HG03045 (cell line): ENCODE measurements around the gene UBE2K.
"Not testable (repeated sequence)": the region's sequence is repeated elsewhere in the genome, so short reads cannot be mapped to it uniquely, and the experiment has no call there.

Source experiments
- ATAC-seq: cut with Tn5 transposase; IDR thresholded peaks from one replicate; pipeline ENCODE4 v1.9.1; 2021; ENCODE audit warnings: mild to moderate bottlenecking, moderate library complexity; ENCODE audit not compliant: unreplicated experiment

UBE2K gene

GRCh38 chr4:39721788-39722187 is 23.9 kb downstream of the UBE2K start:
- ATAC-seq = no peak

DNA sequence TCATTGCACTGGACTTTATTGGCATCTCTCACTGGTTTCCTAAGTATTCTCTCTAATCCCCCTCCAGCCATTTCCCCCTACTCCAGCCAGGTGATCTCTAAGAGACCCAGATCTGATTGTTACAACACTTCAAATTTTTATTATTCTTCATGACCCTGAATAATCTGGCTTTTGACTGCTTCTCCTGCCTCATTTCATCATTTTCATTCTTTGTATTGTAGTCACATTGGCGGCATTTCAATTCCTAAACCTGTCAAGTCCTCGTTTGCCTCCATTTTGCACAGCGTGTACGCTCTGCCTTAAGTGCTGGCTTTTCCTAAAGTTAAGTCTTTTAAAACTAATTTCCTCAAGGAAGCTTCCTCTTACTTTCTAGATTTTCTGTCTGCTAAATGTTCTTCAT is 31.6 kb downstream of the UBE2K start:
- no peak for ATAC-seq

DNA sequence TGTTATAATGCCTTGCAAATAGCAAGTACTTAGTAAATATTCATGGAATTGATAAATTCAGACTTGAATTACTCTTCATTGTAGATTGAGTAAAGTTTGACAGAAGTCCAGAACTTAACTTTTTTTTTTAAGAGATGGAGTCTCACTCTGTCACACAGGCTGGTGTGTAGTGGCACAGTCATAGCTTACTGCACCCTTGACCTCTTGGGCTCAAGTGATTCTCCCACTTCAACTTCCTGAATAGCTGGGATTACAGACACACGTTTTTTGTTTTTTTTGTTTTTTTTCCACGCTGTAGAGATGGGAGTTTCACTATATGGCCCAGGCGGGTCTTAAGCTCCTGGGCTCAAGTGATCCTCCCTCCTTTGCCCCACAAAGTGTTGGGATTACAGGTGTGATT is 32.1 kb downstream of the UBE2K start:
- ATAC-seq = no peak

- ATAC-seq = no peak
Observed at GRCh38 chr4:39731908-39732307, 34.0 kb downstream of the UBE2K start.

DNA sequence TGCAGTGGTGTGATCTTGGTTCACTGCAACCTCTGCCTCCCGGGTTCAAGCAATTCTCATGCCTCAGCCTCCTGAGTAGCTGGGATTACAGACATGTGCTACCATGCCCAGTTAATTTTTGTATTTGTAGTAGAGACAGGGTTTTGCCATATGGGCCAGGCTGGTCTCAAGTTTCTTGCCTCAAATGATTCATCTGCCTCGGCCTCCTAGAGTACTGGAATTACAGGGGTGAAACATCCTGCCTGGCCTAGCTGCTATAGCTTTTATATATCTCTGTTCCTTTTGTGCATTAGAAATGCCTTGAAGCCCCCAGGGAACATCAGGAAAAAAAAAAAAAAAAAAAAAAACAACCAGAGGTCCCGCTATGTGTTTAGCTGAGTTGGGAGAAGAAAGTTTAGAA is 34.8 kb downstream of the UBE2K start:
- no peak for ATAC-seq

GRCh38 chr4:39739591-39739990 is 41.7 kb downstream of the UBE2K start:
- not testable (repeated sequence) for ATAC-seq

DNA sequence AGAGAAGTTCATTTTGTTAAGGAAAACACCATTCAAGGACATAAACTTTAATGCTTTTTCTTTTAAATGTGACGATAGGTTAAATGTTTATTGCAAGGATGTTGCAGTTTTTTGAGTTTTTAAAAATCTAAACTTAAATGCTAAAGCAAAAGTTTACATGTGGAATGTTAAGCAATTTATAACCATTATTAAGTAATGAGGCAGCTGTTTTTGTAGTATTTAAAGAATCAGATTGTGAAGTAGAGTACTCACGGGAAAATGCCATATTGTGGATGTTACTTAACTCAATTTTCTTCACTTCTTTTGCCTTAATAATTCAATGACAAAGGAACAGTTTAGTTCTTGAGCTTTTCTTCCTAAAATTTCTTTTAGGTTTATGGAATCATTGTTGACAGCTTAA is 43.5 kb downstream of the UBE2K start:
- ATAC-seq = no peak

DNA sequence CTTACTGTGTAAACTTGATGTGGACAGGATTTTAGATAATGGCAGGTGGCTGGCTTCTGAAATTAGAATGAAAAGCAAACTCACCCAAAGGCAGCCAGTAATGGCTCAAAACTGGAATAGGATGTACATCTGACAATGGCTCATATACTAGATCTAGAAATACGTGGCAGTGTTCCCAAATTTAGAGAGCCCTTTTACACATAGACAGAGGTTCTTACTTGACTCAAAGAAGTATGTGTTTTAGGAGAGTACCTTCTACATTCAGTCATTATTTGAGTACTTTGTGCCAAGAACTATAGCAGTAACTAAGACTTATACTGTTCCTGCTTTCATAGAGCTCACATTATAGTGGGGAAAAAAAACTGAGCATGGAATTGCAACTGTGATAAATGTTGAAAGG is 48.0 kb downstream of the UBE2K start:
- no peak for ATAC-seq

DNA sequence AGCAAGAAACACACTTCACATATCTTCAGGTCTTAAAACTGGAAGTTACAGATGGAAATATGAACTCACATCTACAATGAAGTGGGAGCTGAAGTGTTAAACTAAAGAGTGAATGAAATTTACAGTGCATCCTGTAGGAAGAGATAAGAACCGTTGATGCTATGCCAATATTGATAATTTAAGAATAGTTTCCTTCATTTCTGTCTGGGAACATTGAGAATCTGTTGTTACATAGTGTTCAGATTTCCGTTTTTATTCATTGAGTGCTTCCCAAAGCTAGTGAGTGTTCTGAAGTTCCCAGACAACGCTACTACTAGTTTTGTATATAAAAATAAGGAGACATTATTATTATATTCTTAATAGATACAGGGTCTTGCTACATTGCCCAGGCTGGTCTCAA is 52.3 kb downstream of the UBE2K start:
- no peak for ATAC-seq

GRCh38 chr4:39754309-39754708 is 56.4 kb downstream of the UBE2K start:
- no peak for ATAC-seq

DNA sequence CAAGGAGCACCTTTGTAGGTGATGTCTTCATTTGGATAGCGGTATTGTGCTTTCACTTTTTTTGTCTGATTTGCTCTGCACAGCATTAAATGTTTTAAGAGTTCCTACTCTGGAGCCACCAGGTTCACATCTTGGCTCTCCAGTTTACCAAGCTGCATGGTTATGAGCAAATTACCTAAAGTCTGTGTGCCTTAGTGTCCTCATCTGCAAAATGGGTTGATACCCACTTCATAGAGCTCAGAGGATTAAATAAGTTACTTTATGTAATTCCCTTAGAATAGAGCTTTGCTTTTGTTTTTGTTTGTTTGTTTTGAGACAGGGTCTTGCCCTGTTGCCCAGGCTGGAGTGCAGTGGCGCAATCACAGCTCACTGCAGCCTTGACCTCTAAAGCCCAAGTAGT is 58.2 kb downstream of the UBE2K start:
- no peak for ATAC-seq

DNA sequence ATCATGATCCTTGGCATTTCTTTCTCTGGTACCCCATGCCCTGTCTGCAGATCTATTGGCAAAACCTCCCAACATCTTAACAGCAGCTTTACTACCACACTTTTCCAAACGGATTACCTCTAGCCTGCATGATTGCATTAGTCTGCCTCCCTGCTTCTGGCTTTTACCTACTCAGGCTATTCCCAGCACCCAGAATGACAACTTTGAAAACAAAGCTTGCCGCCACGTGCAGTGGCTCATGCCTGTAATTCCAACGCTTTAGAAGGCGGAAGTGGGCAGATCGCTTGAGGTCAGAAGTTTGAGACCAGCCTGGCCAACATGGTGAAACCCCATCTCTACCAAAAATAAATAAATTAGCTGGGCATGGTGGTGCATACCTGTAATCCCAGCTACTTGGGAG is 60.2 kb downstream of the UBE2K start:
- no peak for ATAC-seq

- ATAC-seq = no peak
Observed at GRCh38 chr4:39759569-39759968, 61.6 kb downstream of the UBE2K start.

GRCh38 chr4:39761005-39761667 is 63.2 kb downstream of the UBE2K start:
- ATAC-seq = no peak

DNA sequence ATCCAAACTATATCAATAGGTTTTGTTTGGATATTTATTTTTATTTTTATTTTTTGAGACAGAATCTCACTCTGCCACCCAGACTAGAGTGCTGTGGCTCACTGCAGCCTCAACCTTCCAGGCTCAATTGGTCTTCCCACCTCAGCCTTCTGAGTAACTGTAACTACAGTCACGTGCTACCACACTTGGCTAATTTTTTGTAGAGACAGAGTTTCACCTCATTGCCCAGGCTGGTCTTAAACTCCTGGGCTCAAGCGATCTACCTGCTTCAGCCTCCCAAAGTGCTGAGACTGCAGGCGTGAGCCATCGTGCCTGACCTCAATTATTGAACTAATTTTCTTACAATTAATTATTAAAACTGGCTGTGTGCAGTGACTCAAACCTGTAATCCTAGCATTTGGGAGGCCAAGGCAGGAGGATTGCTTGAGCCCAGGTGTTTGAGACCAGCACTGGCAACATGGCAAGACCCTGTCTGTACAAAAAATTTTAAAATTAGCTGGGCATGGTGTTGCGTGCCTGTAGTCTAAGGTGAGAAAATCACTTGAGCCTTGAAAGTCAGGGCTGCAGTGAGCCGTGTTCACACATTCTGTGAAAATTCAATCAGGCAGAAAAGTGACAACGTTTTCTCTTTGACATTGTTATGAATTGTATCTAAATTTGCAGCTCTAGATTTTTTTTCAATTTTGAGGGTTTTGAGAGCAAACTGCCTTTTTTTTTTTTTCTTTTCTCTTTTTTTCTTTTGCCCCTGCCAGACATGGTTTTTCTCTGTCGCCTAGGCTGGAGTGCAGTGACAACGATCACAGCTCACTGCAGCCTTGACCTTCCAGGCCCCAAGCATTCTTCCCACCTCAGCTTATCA is 66.0 kb downstream of the UBE2K start:
- no peak for ATAC-seq

DNA sequence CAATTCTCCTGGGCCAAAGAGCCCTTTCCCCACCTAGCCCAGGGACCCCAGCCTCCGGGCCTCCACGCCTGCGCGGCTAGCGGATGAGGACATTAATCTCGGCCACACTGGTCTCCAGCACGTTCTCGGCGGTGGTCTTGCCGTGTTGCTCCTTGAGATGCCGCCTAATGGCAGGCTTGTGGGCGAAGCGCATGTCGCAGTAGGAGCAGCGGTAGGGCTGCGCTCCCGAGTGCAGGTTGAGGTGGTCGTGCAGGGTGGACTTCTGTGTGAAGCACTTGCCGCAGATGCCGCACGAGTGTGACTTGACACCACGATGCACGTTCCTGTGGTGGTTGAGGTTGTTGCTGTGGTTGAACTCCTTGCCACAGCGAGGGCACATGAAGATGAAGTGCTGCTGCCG is 72.1 kb downstream of the UBE2K start:
- ATAC-seq = no peak

DNA sequence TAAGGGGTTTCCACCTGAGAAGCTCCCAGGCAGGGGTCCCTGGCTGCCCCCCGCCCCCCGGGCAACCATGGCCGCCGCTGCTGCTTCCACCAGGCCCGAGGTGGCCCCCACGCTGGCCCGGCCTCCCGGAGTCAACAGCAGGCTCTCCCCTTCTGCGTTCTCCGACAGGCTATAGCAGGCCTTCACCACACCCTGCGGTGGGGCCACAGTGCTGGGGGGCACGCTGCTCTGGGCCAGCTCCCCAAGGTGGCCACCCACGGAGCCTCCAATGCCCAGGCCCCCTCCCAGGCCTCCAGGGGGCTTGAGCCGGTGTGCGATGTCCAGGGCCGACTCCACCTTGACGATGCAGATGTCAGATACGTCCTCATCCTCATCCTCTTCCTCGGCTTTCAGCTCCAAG is 72.5 kb downstream of the UBE2K start:
- no peak for ATAC-seq

DNA sequence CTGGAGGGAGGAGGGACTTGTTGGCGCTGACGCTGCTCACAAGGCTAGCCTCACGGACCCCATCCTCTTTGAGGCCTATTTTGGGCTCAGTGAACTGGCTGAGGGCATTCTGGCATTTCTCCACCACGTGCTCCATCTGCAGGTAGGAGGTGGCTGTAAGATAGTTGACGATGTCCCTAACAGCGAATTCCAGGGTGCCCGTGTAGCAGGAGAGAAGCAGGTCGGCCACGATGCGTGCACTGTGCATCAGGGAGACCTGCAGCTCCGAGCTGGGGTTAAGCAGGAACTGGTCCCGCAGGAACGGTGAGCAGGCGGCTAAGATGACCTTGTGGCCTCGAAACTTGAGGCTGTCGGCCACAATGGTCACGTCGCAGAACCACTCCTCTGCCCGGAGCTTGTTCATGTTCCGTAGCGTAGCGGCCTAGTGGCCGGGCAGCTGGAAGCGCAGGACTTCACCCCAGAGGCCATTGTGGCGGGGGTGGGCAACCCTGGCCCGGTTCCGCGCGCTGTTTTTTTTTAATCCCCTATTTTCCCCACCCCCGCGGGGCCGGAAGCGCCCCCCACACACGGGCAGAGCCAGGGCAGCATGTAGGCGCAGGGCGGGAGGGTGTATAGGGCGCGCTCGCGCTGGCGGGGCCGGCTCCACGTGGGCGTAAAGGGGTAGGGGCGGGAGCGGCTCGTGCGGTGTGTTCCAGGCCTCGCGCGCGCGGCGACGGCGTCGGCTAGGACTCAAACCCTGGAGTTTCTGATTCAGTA is 73.2 kb downstream of the UBE2K start:
- ATAC-seq = no peak

- not testable (repeated sequence) for ATAC-seq
Observed at GRCh38 chr4:39781988-39782387, 84.1 kb downstream of the UBE2K start.

- no peak for ATAC-seq
Observed at GRCh38 chr4:39785083-39785482, 87.1 kb downstream of the UBE2K start.

DNA sequence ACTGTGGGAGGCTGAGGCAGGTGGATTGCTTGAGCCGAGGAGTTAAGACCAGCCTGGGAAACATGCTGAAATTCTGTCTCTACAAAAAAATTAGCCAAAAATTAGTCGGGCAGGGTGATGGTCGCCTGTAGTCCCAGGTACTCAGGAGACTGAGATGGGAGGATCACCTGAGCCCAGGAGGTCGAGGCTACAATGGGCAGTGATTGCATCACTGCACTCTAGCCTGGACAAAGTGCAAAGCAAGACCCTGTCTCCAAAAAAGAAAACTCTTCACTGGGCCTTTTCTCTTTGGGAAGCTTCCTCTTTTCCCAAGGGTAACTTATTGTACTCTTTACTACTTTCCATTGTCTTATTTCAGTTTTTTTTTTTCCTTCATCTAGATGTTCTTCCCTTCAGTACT is 88.9 kb downstream of the UBE2K start:
- ATAC-seq = no peak

- no peak for ATAC-seq
Observed at GRCh38 chr4:39792128-39792527, 94.2 kb downstream of the UBE2K start.
